OCI-LY3 (cell line): Measurements from ENCODE around the gene PROB1.

Experiments used
- CTCF ChIP-seq: fragments of 200-600, 300-600 bp; sonication (generic); IDR thresholded peaks from 2 replicates; pipeline ENCODE4 v1.5.1; 2014; ENCODE audit warnings: antibody characterized with exemption, low read length, low read depth
- EZH2phosphoT487 ChIP-seq: fragments of 200-600 bp; shearing (Covaris generic); IDR thresholded peaks from 2 replicates; pipeline ENCODE4 v1.6.1; 2018; ENCODE audit warnings: antibody characterized with exemption, mixed run types, low read depth

GRCh38 chr5:139408191-139408590, 13.3 kb upstream of the PROB1 start:
- TF ChIP-seq CTCF (no peak), EZH2phosphoT487 (no peak)
